Lung (tissue), 12 donors: Measurements from ENCODE around the gene FAM83E. TPM values are rescaled to one million over a fixed set of nuclear protein-coding genes. Genes with fewer than 3 reads are reported as not detected.

ENCODE experiments used
- ATAC-seq: fragments of 200-7000 bp; cut with Tn5 transposase; one replicate; pipeline ENCODE4 v1.9.1; 2020; ENCODE audit warnings: moderate number of reproducible peaks; ENCODE audit not compliant: insufficient read depth, low FRiP score
- DNase-seq, 3 donors: peaks; one replicate each; pipeline ENCODE4 v3.0.0-alpha.2; 2013 to 2017
- H3K27ac ChIP-seq, 2 donors: one replicate each; pipeline ENCODE4 v1.5.1; 2013; ENCODE audit warnings: mild to moderate bottlenecking in 2 of 2, moderate library complexity in 2 of 2, control low read depth in 1 of 2, inconsistent platforms in 1 of 2, low read depth in 1 of 2, low read length in 1 of 2
- H3K27me3 ChIP-seq, 3 donors: one replicate each; pipeline ENCODE4 v1.5.1; 2013; ENCODE audit warnings: low read length in 2 of 3; ENCODE audit not compliant: control insufficient read depth in 3 of 3, insufficient read depth in 3 of 3
- H3K36me3 ChIP-seq, 4 donors: one replicate each; pipeline ENCODE4 v1.5.1; 2013; ENCODE audit warnings: low read length in 4 of 4, mild to moderate bottlenecking in 1 of 4, moderate library complexity in 1 of 4; ENCODE audit not compliant: control insufficient read depth in 4 of 4, insufficient read depth in 4 of 4
- H3K4me1 ChIP-seq, 5 donors: one replicate each; pipeline ENCODE4 v1.5.1; 2013; ENCODE audit warnings: low read length in 5 of 5, mild to moderate bottlenecking in 2 of 5, moderate library complexity in 1 of 5; ENCODE audit not compliant: control insufficient read depth in 5 of 5, insufficient read depth in 5 of 5
- H3K4me3 ChIP-seq: one replicate; pipeline ENCODE4 v1.5.1; 2013; ENCODE audit warnings: mild to moderate bottlenecking, control low read depth, moderate library complexity
- H3K9ac ChIP-seq, 2 donors: one replicate each; pipeline ENCODE4 v1.5.1; 2013; ENCODE audit warnings: low read length in 2 of 2, control low read depth in 1 of 2; ENCODE audit not compliant: insufficient read depth in 1 of 2
- H3K9me3 ChIP-seq, 4 donors: one replicate each; pipeline ENCODE4 v1.5.1; 2013; ENCODE audit warnings: low read length in 3 of 4, mild to moderate bottlenecking in 1 of 4, moderate library complexity in 1 of 4; ENCODE audit not compliant: control insufficient read depth in 4 of 4, insufficient read depth in 3 of 4
- WGBS, 2 donors: extraction: QIAGEN DNeasy Blood & Tissue Kit; methylation state at CpG; one replicate each; pipeline ENCODE4 v1.1.7; 2013; 5-methylcytosine and 5-hydroxymethylcytosine counted together
- polyA plus RNA-seq, 2 donors: library from polyadenylated mRNA; stranded (reverse); fragments of 200-250 nt; gene quantifications; one replicate each; pipeline ENCODE4 v1.2.1, GENCODE V29; 2013
- total RNA-seq, 2 donors: library from RNA; depleted of rRNA in 1 of 2; stranded (reverse); fragments of >200 nt in 1 of 2; gene quantifications; one replicate each; pipeline ENCODE4 v1.2.1, GENCODE V29; 2014 to 2021
- TF ChIP-seq, protein P1 (sequence below): IDR thresholded peaks from 2 replicates; pipeline ENCODE4 v1.5.1; 2012; ENCODE audit warnings: mild to moderate bottlenecking; ENCODE audit errors: control extremely low read depth, extremely low read depth
- donor health status: control.
- donor health status: control.
- donor health status: Bipolar disorder and iron deficiency.
- donor health status: healthy.
- donor health status: DM: yes; HTN: yes; CAD: no.

Gene FAM83E
- total and polyA plus RNA-seq, 4 donors, result 22.2 to 43.8 (median 36.7) TPM

DNA sequence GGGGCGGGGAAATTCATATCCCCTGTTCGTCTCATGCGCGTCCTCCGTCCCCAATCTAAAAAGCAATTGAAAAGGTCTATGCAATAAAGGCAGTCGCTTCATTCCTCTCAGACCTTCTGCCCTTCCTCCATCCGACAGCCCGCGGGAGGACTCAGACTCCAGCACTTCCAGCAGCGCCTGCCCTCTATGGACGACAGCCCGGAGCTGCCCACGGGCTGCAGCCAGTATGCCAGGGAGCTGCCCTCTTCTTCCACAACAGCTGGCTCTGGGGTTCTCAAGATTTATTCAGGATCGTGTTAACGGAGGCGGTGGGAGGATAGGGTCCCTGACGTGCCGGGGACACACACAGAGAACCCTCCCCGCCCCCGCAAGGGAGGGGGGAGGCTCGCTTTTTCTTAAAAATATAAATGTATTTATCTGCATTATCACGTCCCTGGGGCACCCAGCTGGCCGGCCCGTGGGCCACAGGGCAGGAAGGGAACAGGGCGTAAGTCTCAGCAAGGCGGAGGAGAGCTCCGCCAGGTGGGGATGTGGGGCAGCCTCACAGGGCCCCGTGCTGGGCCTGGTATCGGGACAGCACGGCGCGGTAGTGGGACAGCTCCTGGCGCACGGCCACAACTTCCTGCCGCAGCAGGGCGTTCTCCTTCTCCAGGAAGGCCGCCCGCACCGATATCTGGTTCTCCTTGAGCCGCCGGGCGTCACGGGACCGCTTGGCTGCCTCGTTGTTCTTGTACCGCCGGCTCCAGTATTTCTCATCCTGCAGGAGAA, 15.6 kb upstream of the FAM83E start:
- TF ChIP-seq, protein P1, sequence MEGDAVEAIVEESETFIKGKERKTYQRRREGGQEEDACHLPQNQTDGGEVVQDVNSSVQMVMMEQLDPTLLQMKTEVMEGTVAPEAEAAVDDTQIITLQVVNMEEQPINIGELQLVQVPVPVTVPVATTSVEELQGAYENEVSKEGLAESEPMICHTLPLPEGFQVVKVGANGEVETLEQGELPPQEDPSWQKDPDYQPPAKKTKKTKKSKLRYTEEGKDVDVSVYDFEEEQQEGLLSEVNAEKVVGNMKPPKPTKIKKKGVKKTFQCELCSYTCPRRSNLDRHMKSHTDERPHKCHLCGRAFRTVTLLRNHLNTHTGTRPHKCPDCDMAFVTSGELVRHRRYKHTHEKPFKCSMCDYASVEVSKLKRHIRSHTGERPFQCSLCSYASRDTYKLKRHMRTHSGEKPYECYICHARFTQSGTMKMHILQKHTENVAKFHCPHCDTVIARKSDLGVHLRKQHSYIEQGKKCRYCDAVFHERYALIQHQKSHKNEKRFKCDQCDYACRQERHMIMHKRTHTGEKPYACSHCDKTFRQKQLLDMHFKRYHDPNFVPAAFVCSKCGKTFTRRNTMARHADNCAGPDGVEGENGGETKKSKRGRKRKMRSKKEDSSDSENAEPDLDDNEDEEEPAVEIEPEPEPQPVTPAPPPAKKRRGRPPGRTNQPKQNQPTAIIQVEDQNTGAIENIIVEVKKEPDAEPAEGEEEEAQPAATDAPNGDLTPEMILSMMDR, result no peak
- DNase-seq, result peak; percentile 62 to 81 (median 70)
- Histone ChIP-seq H3K27me3 (no peaks in the 10 kb centered on the region), H3K27ac (peak overlapping the region; percentile 51 to 79), H3K4me3 (no peak overlapping the region), H3K9ac (no peak overlapping the region), H3K36me3 (peaks cover 0 to 15% (median 3%) of the 10 kb centered on the region in 4 donors), H3K4me1 (peaks cover 3 to 28% (median 14%) of the 10 kb centered on the region in 5 donors), H3K9me3 (no peaks in the 10 kb centered on the region)
- no peak for ATAC-seq
- WGBS, 2 donors, result 29 to 38% methylated on average over 44 to 47 of the region's 47 CpGs

DNA sequence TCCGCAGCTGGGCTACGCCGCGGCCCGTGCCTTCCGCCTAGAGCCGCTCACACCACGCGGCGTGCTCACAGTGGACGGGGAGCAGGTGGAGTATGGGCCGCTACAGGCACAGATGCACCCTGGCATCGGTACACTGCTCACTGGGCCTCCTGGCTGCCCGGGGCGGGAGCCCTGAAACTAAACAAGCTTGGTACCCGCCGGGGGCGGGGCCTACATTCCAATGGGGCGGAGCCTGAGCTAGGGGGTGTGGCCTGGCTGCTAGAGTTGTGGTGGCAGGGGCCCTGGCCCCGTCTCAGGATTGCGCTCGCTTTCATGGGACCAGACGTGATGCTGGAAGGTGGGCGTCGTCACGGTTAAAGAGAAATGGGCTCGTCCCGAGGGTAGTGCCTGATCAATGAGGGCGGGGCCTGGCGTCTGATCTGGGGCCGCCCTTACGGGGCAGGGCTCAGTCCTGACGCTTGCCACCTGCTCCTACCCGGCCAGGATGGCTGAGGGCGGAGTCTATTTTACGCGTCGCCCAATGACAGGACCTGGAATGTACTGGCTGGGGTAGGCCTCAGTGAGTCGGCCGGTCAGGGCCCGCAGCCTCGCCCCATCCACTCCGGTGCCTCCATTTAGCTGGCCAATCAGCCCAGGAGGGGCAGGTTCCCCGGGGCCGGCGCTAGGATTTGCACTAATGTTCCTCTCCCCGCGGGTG, 14.9 kb upstream of the FAM83E start:
- Histone ChIP-seq H3K9me3 (no peaks in the 10 kb centered on the region), H3K4me3 (no peak overlapping the region), H3K27ac (peak overlapping the region in 1 of 2 donors; percentile 79), H3K36me3 (peaks cover 0 to 15% (median 3%) of the 10 kb centered on the region in 4 donors), H3K27me3 (no peaks in the 10 kb centered on the region), H3K4me1 (peaks cover 3 to 28% (median 12%) of the 10 kb centered on the region in 5 donors), H3K9ac (no peak overlapping the region)
- ATAC-seq (no peak), DNase-seq (peak in 2 of 3 donors; percentile 46 to 58)
- WGBS, 2 donors, result 68 to 72% methylated on average over 44 to 48 of the region's 48 CpGs
- TF ChIP-seq, protein P1, result no peak

DNA sequence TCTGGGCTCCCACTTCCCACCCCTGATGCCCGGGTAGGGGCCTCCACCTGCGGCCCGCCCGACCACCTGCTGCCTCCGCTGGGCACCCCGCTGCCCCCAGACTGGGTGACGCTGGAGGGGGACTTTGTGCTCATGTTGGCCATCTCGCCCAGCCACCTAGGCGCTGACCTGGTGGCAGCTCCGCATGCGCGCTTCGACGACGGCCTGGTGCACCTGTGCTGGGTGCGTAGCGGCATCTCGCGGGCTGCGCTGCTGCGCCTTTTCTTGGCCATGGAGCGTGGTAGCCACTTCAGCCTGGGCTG, 14.4 kb upstream of the FAM83E start:
- 95% methylated on average over 22 of the region's 22 CpGs for WGBS, 2 donors
- peaks cover 3 to 28% (median 14%) of the 10 kb centered on the region in 5 donors for H3K4me1 ChIP-seq
- ATAC-seq (no peak), DNase-seq (no peak)
- no peak overlapping the region for H3K9ac ChIP-seq
- H3K27ac ChIP-seq, result peak overlapping the region in 1 of 2 donors; percentile 79
- TF ChIP-seq, protein P1, result no peak
- H3K27me3 ChIP-seq, result no peaks in the 10 kb centered on the region
- H3K9me3 ChIP-seq, result no peaks in the 10 kb centered on the region
- H3K36me3 ChIP-seq, result peaks cover 0 to 15% (median 3%) of the 10 kb centered on the region in 4 donors
- no peak overlapping the region for H3K4me3 ChIP-seq
